ENCODE results near the gene HAGHL. TPM values are rescaled to one million over a fixed set of nuclear protein-coding genes. Genes with fewer than 3 reads are reported as not detected.

HAGHL gene
- total RNA-seq, 4 donors from 2014 or later, result 3.2 to 7.1 (median 4.8) TPM

DNA sequence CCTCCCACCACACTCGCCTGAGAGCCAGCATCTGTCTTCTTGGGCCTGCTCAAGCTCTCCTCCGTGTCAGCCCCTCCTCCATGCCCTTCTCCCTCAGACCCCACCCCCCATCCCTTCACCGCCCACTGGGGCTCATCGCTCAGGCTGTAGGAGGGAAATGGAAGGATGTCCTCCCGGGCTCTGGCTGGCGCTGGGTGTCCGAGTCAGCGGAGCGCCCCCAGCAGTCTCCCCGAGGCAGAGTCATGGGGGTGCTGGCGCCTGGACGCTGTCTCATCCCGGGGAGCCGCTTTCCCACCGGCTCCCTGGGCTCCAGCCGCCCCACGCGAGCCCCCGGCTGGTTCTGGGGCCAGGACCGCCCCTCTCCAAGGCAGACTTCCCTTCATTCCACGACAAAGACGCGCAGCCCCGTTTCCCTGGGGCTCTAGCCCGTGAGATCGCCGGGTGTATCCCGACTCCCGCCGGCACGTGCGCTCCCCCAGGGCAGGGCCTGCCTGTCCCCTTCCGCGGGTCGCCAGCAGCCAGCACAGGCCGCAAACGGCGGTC, 6.4 kb upstream of the HAGHL start:
- no peak for TF ChIP-seq POLR2AphosphoS5 (IDR thresholded peaks at IDR 0.05)
- TF ChIP-seq, protein P1, sequence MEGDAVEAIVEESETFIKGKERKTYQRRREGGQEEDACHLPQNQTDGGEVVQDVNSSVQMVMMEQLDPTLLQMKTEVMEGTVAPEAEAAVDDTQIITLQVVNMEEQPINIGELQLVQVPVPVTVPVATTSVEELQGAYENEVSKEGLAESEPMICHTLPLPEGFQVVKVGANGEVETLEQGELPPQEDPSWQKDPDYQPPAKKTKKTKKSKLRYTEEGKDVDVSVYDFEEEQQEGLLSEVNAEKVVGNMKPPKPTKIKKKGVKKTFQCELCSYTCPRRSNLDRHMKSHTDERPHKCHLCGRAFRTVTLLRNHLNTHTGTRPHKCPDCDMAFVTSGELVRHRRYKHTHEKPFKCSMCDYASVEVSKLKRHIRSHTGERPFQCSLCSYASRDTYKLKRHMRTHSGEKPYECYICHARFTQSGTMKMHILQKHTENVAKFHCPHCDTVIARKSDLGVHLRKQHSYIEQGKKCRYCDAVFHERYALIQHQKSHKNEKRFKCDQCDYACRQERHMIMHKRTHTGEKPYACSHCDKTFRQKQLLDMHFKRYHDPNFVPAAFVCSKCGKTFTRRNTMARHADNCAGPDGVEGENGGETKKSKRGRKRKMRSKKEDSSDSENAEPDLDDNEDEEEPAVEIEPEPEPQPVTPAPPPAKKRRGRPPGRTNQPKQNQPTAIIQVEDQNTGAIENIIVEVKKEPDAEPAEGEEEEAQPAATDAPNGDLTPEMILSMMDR (IDR thresholded peaks at IDR 0.05), result no peak
- TF ChIP-seq EP300 (IDR thresholded peaks at IDR 0.05), result no peak
- no peak for TF ChIP-seq POLR2A (IDR thresholded peaks at IDR 0.05)
- Histone ChIP-seq H3K27ac (peak overlapping the region; percentile 49), H3K36me3 (no peaks in the 10 kb centered on the region), H3K4me3 (peak overlapping the region; percentile 66), H3K27me3 (peaks cover 28% of the 10 kb centered on the region), H3K4me1 (peaks cover 37% of the 10 kb centered on the region), H3K9me3 (no peaks in the 10 kb centered on the region)
- 2% methylated on average over 11 of the region's 38 CpGs for whole genome bisulfite sequencing
- no peak for DNase-seq (ENCODE audit: low spot score in 2 of 2)

DNA sequence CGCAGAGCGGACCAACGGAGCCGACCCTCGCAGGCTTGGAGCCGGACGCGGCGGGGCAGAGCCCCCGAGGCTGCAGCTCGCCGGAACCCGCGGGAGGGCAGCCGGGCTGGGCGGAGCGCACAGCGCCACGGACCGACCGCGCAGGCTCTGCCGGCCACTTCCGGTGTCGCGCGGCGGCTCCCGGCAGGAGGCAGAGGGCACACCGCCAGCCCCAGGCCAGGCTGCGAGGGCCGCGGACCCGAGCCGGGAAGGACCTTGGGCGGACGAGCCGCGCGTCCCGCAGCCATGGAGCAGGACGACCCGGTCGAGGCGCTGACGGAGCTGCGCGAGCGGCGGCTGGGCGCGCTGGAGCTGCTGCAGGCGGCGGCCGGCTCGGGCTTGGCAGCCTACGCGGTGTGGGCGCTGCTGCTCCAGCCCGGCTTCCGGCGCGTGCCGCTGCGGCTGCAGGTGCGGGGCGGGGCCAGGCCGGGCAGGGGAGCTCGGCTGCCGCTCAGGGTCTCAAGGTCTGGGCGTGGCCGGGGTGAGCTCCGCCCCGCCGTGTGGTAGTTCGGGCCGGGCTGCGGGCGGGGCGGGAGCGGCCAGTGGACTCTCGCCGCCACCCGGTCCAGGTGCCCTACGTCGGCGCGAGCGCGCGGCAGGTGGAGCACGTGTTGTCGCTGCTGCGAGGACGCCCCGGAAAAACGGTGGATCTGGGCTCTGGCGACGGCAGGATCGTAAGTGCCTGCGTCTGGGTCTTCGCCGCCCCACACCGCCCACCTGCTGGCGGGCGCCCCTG, 5.7 kb upstream of the HAGHL start, which contains the start of gene ANTKMT:
ANTKMT (plus strand) TSS at position 157 of the 775 bp plus-strand sequence; CDS start at position 286, 129 bp downstream.
- H3K27ac ChIP-seq, result peak within 1 kb of the TSS; percentile 49
- peaks cover 35% of the 10 kb centered on the region for H3K4me1 ChIP-seq
- no peak for DNase-seq (ENCODE audit: low spot score in 2 of 2)
- peak within 1 kb of the TSS; percentile 66 for H3K4me3 ChIP-seq
- peaks cover 28% of the 10 kb centered on the region for H3K27me3 ChIP-seq
- no peaks in the 10 kb centered on the region for H3K9me3 ChIP-seq
- TF ChIP-seq POLR2A (IDR thresholded peaks at IDR 0.05) (no peak), POLR2AphosphoS5 (IDR thresholded peaks at IDR 0.05) (peak in 1 of 3 donors; percentile 4)
- H3K36me3 ChIP-seq, result no peaks in the 10 kb centered on the region
- 0% methylated on average over 3 of the region's 106 CpGs for WGBS

DNA sequence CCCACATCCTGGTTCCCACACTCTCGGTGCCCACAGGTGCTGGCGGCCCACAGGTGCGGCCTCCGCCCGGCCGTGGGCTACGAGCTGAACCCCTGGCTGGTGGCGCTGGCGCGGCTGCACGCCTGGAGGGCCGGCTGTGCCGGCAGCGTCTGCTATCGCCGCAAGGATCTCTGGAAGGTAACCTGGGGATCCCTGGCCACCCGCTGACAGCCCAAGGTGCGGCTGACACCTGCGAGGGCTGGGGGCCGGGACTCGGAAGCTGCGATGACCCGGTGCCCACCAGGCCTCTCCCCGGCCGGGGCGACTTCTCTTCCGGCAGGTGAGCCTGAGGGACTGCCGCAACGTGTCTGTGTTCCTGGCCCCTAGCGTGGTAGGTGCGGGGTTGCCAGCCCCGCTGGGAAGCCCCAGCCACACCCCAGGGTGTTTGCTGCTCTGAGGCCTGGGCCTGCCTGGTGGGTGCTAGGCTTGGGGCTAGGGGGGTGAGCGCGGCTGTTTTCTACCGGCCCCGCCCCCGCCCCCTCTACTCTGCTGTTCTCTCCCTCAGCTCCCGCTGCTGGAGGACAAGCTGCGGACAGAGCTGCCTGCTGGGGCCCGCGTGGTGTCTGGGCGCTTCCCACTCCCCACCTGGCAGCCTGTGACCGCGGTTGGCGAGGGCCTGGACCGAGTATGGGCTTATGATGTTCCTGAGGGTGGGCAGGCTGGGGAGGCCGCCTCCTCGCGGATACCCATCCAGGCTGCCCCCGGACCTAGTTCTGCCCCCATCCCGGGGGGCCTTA, 5.0 kb upstream of the HAGHL start:
- DNase-seq (ENCODE audit: low spot score in 2 of 2), result no peak
- H3K27ac ChIP-seq, result no peak overlapping the region
- 30% methylated on average over 8 of the region's 51 CpGs for WGBS
- no peak for TF ChIP-seq EP300 (IDR thresholded peaks at IDR 0.05)
- TF ChIP-seq, protein P1 (IDR thresholded peaks at IDR 0.05), result no peak
- no peak for TF ChIP-seq POLR2AphosphoS5 (IDR thresholded peaks at IDR 0.05)
- no peak for TF ChIP-seq POLR2A (IDR thresholded peaks at IDR 0.05)
- no peaks in the 10 kb centered on the region for H3K9me3 ChIP-seq
- peaks cover 37% of the 10 kb centered on the region for H3K4me1 ChIP-seq
- H3K4me3 ChIP-seq, result peak overlapping the region; percentile 66
- no peaks in the 10 kb centered on the region for H3K36me3 ChIP-seq
- peaks cover 28% of the 10 kb centered on the region for H3K27me3 ChIP-seq

DNA sequence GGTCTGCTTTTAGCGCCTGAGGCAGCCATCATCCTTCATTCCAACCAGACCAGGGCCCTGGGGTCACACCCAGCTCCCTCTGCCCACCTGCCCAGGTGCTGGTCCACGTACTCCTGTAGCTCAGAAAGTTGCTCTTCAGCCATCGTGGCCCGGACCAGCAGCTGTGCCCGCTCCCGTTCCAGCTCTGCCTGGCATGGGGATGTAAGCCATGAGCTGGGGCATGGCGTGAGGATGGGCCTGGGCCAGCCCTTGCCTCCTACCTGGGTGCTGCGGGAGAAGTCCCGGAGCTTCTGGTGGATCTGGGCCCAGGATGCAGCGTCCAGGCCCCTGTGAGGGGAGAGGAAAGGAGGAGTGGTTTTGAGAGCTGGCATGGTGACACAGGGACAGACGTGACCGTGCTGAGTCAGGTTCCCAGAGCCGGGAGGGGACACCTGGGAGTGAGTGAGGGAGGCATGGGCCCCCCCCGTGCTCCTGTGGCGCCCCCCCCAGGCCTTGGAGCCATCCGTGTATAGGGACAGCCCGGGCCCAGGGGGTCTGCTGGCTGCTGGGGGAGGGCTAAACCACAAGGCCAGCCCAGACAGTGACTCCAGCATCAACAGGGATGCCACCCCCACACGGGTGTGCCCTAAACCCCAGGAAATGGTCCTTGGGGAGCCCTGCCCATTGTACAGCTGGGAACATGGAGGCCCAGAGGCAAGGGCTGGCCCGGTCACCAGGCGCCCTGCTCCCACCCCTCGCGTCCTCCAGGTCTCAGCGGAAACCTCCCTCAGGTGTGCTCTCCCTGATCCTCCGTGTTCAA, 3.9 kb upstream of the HAGHL start:
- Histone ChIP-seq H3K27ac (no peak overlapping the region), H3K9me3 (no peaks in the 10 kb centered on the region), H3K36me3 (no peaks in the 10 kb centered on the region), H3K4me3 (no peak overlapping the region), H3K27me3 (peaks cover 29% of the 10 kb centered on the region), H3K4me1 (peaks cover 48% of the 10 kb centered on the region)
- no peak for DNase-seq (ENCODE audit: low spot score in 2 of 2)
- WGBS, result 85% methylated on average over 8 of the region's 24 CpGs
- TF ChIP-seq EP300 (IDR thresholded peaks at IDR 0.05) (no peak), POLR2A (IDR thresholded peaks at IDR 0.05) (no peak), POLR2AphosphoS5 (IDR thresholded peaks at IDR 0.05) (no peak)
- TF ChIP-seq, protein P1 (IDR thresholded peaks at IDR 0.05), result no peak

DNA sequence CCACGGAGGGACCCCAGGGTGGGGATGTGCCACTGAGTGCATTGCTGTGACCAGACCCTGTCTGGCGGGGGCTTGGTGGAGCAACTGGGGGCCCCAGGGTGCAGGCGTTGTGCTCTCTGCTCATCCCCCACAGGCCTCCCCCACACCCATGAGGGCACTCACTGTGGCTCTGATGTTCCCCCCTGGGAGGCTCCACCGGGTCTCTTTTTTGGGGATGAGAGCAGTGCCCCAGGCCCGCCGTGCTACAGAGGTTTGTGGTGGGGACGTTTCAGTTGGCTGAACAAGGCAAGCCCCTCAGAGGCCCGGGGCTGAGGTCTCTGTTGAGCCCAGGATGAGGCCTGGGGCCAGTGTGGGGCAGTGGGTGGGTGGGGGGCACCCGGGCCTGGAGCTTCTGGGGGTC, 3.2 kb upstream of the HAGHL start:
- DNase-seq (ENCODE audit: low spot score in 2 of 2), result no peak
- Histone ChIP-seq H3K27me3 (peaks cover 33% of the 10 kb centered on the region), H3K9me3 (no peaks in the 10 kb centered on the region), H3K27ac (no peak overlapping the region), H3K4me3 (no peak overlapping the region), H3K36me3 (no peaks in the 10 kb centered on the region), H3K4me1 (peaks cover 55% of the 10 kb centered on the region)
- TF ChIP-seq, protein P1 (IDR thresholded peaks at IDR 0.05), result no peak
- TF ChIP-seq POLR2A (IDR thresholded peaks at IDR 0.05), result no peak
- TF ChIP-seq EP300 (IDR thresholded peaks at IDR 0.05), result no peak
- TF ChIP-seq POLR2AphosphoS5 (IDR thresholded peaks at IDR 0.05), result no peak
- WGBS, result 93% methylated on average over 2 of the region's 9 CpGs
